Cardiac fibroblast (primary cell): ENCODE data around the gene EFTUD2.
"Not testable (repeated sequence)": the region's sequence is repeated elsewhere in the genome, so short reads cannot be mapped to it uniquely, and the experiment has no call there.

Experiments
- DNase-seq, 2 donors: peaks; one replicate each; pipeline versions ENCODE4 v3.0.0 to v3.0.0-alpha.2; 2010; ENCODE audit warnings: low read depth in 2 of 2
- H3K4me3 ChIP-seq, 2 donors: replicated peaks in 1 of 2; 1 replicate in 1 of 2; 2 replicates in 1 of 2; pipeline ENCODE4 v1.5.1; 2011; ENCODE audit warnings: low read depth in 2 of 2, low read length in 2 of 2, mild to moderate bottlenecking in 2 of 2, moderate library complexity in 1 of 2
- TF ChIP-seq, protein P1 (sequence below): IDR thresholded peaks from one replicate; pipeline ENCODE4 v1.5.1; 2011; ENCODE audit warnings: low read depth, mild to moderate bottlenecking, low read length, inconsistent platforms

Gene EFTUD2

DNA sequence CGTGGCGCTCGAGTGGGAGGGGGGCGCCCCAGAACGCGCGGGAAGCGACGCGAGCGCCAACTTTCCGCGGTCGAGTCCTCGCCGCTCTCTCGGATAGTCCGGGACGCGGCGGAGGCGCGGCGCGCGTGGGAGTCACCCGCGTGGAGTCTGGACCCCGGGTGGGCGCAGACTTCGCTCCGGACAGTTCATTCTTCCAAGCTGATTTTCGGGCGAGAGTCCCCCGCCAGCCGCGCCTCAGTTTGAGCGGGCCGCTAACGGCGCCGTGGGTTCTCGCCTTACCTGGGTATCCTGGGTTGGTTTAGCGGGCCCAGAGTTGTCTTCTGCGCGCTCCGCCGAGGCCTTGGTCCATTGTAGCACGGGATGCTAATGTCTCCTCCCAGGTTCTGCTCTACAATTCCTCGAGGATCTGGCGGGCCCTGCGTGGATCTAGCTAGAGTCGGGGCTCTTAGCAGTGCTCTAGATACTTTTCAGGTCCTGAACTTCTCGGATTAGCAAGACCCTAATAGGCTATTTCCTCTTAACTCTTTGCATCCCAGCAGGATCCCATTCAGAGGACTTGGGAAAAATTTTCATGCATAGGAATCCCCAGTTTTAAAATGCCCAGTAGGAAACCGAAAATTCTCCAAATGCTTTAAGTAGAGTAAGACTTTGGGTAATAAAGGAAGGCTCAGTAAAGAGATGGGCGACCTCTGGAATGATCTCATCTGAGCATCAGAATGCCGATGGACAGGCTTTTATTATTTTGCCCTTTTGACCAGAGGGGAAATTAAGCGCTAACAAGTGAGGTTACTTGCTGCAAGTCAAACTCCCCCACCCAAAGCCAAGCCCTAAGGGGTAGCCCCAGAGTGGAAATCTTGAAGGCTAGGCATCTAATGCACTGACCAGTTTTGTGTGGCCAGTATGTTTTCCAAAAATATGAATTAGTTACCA is 68.6 kb downstream of the EFTUD2 start:
- DNase-seq, result peak; percentile 45 to 47
- H3K4me3 ChIP-seq, result peak overlapping the region; percentile 64 to 78
- TF ChIP-seq, protein P1, sequence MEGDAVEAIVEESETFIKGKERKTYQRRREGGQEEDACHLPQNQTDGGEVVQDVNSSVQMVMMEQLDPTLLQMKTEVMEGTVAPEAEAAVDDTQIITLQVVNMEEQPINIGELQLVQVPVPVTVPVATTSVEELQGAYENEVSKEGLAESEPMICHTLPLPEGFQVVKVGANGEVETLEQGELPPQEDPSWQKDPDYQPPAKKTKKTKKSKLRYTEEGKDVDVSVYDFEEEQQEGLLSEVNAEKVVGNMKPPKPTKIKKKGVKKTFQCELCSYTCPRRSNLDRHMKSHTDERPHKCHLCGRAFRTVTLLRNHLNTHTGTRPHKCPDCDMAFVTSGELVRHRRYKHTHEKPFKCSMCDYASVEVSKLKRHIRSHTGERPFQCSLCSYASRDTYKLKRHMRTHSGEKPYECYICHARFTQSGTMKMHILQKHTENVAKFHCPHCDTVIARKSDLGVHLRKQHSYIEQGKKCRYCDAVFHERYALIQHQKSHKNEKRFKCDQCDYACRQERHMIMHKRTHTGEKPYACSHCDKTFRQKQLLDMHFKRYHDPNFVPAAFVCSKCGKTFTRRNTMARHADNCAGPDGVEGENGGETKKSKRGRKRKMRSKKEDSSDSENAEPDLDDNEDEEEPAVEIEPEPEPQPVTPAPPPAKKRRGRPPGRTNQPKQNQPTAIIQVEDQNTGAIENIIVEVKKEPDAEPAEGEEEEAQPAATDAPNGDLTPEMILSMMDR, result no peak

DNA sequence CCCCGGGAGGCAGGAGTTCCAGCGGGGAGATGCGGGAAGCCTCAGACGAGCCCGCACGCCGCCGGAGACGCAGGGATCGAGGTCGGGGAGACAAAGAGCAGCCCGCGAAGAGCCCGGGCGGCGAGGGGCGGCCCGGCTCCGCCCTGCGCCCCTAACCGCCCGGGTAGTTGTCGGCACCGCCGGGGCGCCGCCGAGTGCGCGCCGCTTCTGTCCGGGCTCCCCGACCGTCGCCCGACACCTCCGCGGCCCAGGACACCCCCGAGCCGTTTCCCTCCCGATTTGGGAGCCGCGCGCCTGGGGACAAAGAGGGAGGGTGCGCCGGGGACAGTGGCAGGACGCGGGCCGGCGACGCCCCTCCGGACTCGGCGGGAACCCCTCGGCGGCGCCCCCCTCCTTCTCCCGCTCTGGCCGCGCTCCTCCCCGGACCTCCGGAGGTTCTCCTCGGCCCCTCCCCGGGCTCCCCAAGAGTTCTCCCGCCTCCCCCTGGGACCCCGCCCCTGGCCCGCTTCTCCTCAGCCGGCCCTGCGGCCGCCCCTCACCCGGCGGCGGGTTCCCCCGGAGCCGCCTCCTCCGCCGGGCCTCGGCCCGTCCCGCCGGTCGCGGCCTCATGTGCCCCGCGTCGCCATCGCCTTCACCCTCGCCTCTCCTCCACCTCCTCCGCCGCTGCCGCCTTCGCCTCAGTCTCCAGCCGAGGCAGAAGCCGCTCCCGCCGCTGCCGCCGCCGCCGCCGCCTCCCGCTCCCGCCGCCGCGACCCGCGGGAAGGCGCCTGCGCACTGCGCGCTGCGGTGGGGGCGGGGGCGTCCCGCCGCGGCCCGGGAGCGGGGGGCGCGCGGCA is 69.5 kb downstream of the EFTUD2 start, which contains the start of gene GJC1:
GJC1 (minus strand) TSS at position 765 of the 836 bp plus-strand sequence. CDS start 24,470 bp downstream, outside the sequence.
- TF ChIP-seq, protein P1, result no peak
- H3K4me3 ChIP-seq, result peak within 1 kb of the TSS; percentile 69 to 78
- peak; percentile 28 to 38 for DNase-seq

DNA sequence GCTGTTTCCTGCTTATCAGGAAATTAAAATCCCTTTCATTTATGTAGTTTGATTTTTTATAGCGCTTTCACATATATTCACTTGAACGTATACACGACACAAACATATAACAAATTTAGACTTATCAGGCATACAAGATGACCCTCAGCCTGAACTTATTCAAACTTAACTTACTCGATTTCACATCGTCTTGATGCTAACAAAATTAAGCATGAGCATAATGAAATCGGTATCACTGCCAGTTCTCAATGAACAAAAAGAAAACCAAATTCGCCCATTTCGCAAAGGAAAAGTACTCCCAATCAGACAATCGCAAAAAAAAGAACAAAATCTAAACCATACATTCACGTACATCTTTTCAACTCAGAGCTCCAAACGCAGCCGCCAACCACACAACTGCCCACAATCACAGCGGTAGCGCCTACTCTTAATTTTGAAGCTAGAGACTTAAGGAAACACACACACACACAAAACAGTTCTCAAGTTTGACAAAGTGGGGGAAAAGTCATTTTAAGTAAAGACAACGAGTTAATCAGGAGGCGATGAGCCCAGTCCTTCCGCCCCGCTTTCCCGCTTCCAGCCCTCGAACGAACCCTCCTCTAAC is 70.2 kb downstream of the EFTUD2 start:
- TF ChIP-seq, protein P1, result no peak
- peak overlapping the region; percentile 69 to 78 for H3K4me3 ChIP-seq
- peak; percentile 49 to 50 for DNase-seq

DNA sequence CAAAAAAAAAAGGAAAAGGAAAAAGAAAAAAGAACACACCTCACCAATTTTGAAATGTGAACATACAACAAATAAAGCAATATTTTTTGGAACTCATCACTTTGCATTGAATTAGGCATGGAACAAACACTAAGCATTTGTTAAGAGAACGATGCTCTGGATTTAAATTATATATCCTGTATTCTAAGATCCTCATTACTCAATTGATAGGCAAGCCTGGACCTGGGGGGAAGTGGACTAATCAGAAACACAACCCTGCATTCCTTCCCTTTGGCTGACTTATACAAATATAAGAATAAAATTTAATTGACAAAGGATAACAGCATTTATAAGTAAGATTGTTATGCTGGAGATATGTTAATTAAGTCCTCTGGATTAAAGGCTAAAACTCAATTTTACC is 71.4 kb downstream of the EFTUD2 start:
- peak overlapping the region in 1 of 2 donors; percentile 78 for H3K4me3 ChIP-seq
- DNase-seq, result peak in 1 of 2 donors; percentile 31
- TF ChIP-seq, protein P1, result no peak

DNA sequence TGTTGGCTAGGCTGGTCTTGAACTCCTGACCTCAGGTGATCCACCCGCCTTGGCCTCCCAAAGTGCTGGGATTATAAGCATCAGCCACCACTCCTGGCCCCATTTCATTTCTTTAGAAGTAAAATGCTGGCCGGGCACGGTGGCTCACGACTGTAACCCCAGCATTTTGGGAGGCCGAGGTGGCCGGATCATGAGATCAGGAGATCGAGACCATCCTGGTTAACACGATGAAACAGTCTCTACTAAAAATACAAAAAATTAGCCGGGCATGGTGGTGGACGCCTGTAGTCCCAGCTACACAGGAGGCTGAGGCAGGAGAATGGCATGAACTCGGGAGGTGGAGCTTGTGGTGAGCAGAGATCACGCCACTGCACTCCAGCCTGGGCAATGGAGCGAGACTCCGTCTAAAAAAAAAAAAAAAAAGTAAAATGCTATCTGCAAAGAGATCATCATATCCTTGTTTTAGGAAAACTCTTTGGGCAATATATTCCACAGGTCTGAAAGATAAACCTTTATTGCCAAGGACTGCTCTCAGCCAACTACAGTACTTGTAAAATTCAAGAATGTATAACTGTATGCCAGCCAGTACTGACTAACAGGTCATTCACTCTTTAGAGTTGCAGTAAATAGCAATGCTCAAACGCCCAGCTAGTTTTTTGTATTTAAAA is 73.0 kb downstream of the EFTUD2 start:
- TF ChIP-seq, protein P1, result no peak
- DNase-seq, result peak in 1 of 2 donors; percentile 71
- H3K4me3 ChIP-seq, result no peak overlapping the region

DNA sequence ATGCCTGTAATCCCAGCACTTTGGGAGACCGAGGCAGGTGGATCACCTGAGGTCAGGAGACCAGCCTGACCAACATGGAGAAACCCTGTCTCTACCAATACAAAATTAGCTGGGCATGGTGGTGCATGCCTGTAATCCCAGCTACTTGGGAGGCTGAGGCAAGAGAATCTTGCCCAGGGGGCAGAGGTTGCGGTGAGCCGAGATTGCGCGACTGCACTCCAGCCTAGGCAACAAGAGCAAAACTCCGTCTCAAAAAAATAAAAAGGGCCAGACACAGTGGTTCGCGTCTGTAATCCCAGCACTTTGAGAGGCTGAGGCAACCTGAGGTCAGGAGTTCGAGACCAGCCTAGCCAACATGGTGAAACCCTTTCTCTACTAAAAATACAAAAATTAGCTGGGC is 74.0 kb downstream of the EFTUD2 start:
- not testable (repeated sequence) for H3K4me3 ChIP-seq, DNase-seq
